Endothelial cell of umbilical vein (primary cell): ENCODE data around the gene LRRC3C. TPM values are rescaled to one million over a fixed set of nuclear protein-coding genes. Genes with fewer than 3 reads are reported as not detected.

Experiments
- BruUV-seq: library from RNA; stranded (reverse); fragments of 400-500 nt; replicated peaks from 2 replicates; lab custom pipeline; 2021; lab: Mats Ljungman, UMichigan
- CTCF ChIA-PET: fragments of 300-600, 350-600 bp; sonication (Branson Sonifier 250); formaldehyde crosslinking; loops from one replicate; lab custom pipeline; 2021; ENCODE audit warnings: antibody characterized with exemption, inconsistent platforms; lab: Charles Lee
- POLR2A ChIA-PET: fragments of 300-600, 350-600 bp; sonication (Branson Sonifier 250); formaldehyde crosslinking; loops from one replicate; lab custom pipeline; 2021; ENCODE audit warnings: antibody characterized with exemption, inconsistent platforms; lab: Charles Lee
- DNase-seq: peaks from one replicate; pipeline ENCODE4 v3.0.0-alpha.2; 2011; ENCODE audit warnings: low read depth, low spot score
- FAIRE-seq: peaks from 2 replicates; lab custom pipeline; 2011; peaks lifted over from hg19 to GRCh38; lab: Jason Lieb, UNC
- H2AFZ ChIP-seq: 2 replicates; pipeline ENCODE4 v1.6.0; 2012; ENCODE audit warnings: low read depth, low read length, control low read depth, inconsistent platforms
- H3K27ac ChIP-seq: 2 replicates; pipeline ENCODE4 v1.5.1; 2011; ENCODE audit warnings: low read depth, mild to moderate bottlenecking, control low read depth, low read length, moderate library complexity; ENCODE audit not compliant: insufficient read depth
- H3K27me3 ChIP-seq, 2 experiments: 2 replicates each; pipeline versions ENCODE4 v1.6.0 to v1.6.1; 2011; ENCODE audit warnings: low read length in 2 of 2, mixed read lengths in 1 of 2; ENCODE audit not compliant: control insufficient read depth in 2 of 2, insufficient read depth in 2 of 2
- H3K36me3 ChIP-seq, 2 experiments: 2 replicates in 1 of 2; 3 replicates in 1 of 2; pipeline ENCODE4 v1.5.1; 2011; ENCODE audit warnings: low read length in 2 of 2, mild to moderate bottlenecking in 1 of 2, moderate library complexity in 1 of 2; ENCODE audit not compliant: control insufficient read depth in 2 of 2, insufficient read depth in 2 of 2; ENCODE audit errors: extremely low read depth in 1 of 2
- H3K4me1 ChIP-seq: 3 replicates; pipeline ENCODE4 v1.5.1; 2011; ENCODE audit warnings: mild to moderate bottlenecking, low read length; ENCODE audit not compliant: control insufficient read depth, insufficient read depth; ENCODE audit errors: extremely low read depth
- H3K4me2 ChIP-seq: 2 replicates; pipeline ENCODE4 v1.6.1; 2011; ENCODE audit warnings: low read length, control low read depth, mixed read lengths; ENCODE audit not compliant: insufficient read depth
- H3K4me3 ChIP-seq, 3 experiments: fragments of 200-600 bp in 1 of 3; sonication (generic), shearing (Covaris generic) in 1 of 3; replicated peaks in 1 of 3; 2 replicates each; pipeline ENCODE4 v1.5.1; 2011 to 2016; ENCODE audit warnings: control low read depth in 3 of 3, low read length in 3 of 3, mild to moderate bottlenecking in 2 of 3, inconsistent platforms in 1 of 3, low read depth in 1 of 3, moderate library complexity in 1 of 3; ENCODE audit not compliant: insufficient read depth in 1 of 3
- H3K79me2 ChIP-seq: 2 replicates; pipeline ENCODE4 v1.6.0; 2012; ENCODE audit warnings: low read length, inconsistent platforms; ENCODE audit not compliant: control insufficient read depth, insufficient read depth
- H3K9ac ChIP-seq: replicated peaks from 2 replicates; pipeline ENCODE3; 2011; ENCODE audit warnings: low read length, control low read depth; ENCODE audit not compliant: insufficient read depth; ENCODE audit errors: extremely low read depth
- H3K9me1 ChIP-seq: replicated peaks from 3 replicates; pipeline ENCODE4 v1.6.0; 2011; ENCODE audit warnings: mild to moderate bottlenecking, low read length; ENCODE audit not compliant: control insufficient read depth, insufficient read depth; ENCODE audit errors: extremely low read depth
- H3K9me3 ChIP-seq: replicated peaks from 2 replicates; pipeline ENCODE4 v1.5.1; 2012; ENCODE audit warnings: low read length, inconsistent platforms; ENCODE audit not compliant: control insufficient read depth, insufficient read depth
- H4K20me1 ChIP-seq: replicated peaks from 2 replicates; pipeline ENCODE3; 2011; ENCODE audit warnings: mild to moderate bottlenecking, low read length; ENCODE audit not compliant: control insufficient read depth, insufficient read depth; ENCODE audit errors: extremely low read depth
- CTCF ChIP-seq, 2 donors: IDR thresholded peaks; 1 replicate in 1 of 2; 2 replicates in 1 of 2; pipeline ENCODE4 v1.5.1; 2011; ENCODE audit warnings: low read length in 2 of 2, mild to moderate bottlenecking in 2 of 2, moderate library complexity in 2 of 2, control low read depth in 1 of 2, inconsistent platforms in 1 of 2, low read depth in 1 of 2; ENCODE audit not compliant: insufficient read depth in 1 of 2; ENCODE audit errors: extremely low read depth in 1 of 2
- EZH2 ChIP-seq: IDR thresholded peaks from 2 replicates; pipeline ENCODE4 v1.6.1; 2012; ENCODE audit warnings: borderline replicate concordance, low read depth, mild to moderate bottlenecking, moderate library complexity, low read length, inconsistent platforms; ENCODE audit not compliant: severe bottlenecking
- FOS ChIP-seq: IDR thresholded peaks from 2 replicates; pipeline ENCODE4 v1.6.1; 2011; ENCODE audit warnings: mild to moderate bottlenecking, low read length, moderate library complexity, borderline replicate concordance; ENCODE audit not compliant: insufficient read depth
- GATA2 ChIP-seq: IDR thresholded peaks from 2 replicates; pipeline ENCODE4 v1.7.0; 2011; ENCODE audit warnings: low read depth, mild to moderate bottlenecking, moderate library complexity, mixed read lengths, low read length; ENCODE audit not compliant: insufficient read length, insufficient read depth
- JUN ChIP-seq: IDR thresholded peaks from 2 replicates; pipeline ENCODE4 v1.6.1; 2011; ENCODE audit warnings: borderline replicate concordance, low read depth; ENCODE audit not compliant: insufficient read length, insufficient read depth
- MAX ChIP-seq: IDR thresholded peaks from 2 replicates; pipeline ENCODE4 v1.6.1; 2011; ENCODE audit not compliant: insufficient read depth, insufficient read length
- MYC ChIP-seq: IDR thresholded peaks from one replicate; pipeline ENCODE4 v1.6.1; 2011; ENCODE audit warnings: mild to moderate bottlenecking, low read depth, low read length
- POLR2A ChIP-seq: IDR thresholded peaks from 2 replicates; pipeline ENCODE4 v1.6.1; 2012; ENCODE audit warnings: low read depth, mild to moderate bottlenecking, control low read depth, low read length
- POLR2AphosphoS5 ChIP-seq: IDR thresholded peaks from 2 replicates; pipeline ENCODE4 v1.6.1; 2012; ENCODE audit warnings: low read depth, mild to moderate bottlenecking, control low read depth, low read length, moderate library complexity; ENCODE audit not compliant: insufficient read depth
- dilution Hi-C: fragments of 300-500 bp; cut with MboI; formaldehyde crosslinking; loops from one replicate; pipeline ENCODE4 v1.15.0; 2019; ENCODE audit warnings: low sequenced_read_pairs; ENCODE audit not compliant: extremely low pct_ligation_motif_present
- intact Hi-C: fragments of 100-400 bp; cut with micrococcal nuclease; formaldehyde crosslinking; loops from one replicate; pipeline ENCODE4 v1.10.0; 2022
- polyA plus RNA-seq, 4 experiments: library from polyadenylated mRNA; depleted of rRNA in 3 of 4; stranded (reverse) in 3 of 4; unstranded in 1 of 4; fragments of >200 nt; gene quantifications; 2 replicates each; pipeline versions ENCODE4 v1.2.1 to v1.2.3, GENCODE V29; 2011 to 2012; ENCODE audit warnings: missing spikeins in 1 of 4
- total RNA-seq: library from RNA; stranded (reverse); gene quantifications from 2 replicates; pipeline ENCODE4 v1.2.3, GENCODE V29; 2021

LRRC3C gene
- total and polyA plus RNA-seq, 2 donors (not counting 3 experiments of a cell fraction or from before 2014, with no cell fraction given) = not detected

GRCh38 chr17:39975801-39976200, 48.3 kb downstream of the LRRC3C start:
- CTCF ChIA-PET = interaction anchor here (1.1 to 6.5 kb wide), 2 partner anchors 9 to 17 kb away, joined by 3 to 35 read pairs; no protein-coding TSS in a partner anchor
- no peaks in the 10 kb centered on the region for H4K20me1 ChIP-seq
- H3K79me2 ChIP-seq = peaks cover under 1% of the 10 kb centered on the region
- FAIRE-seq (no peak), DNase-seq (no peak)
- intact Hi-C loops = no loop called here
- H3K36me3 ChIP-seq = no peaks in the 10 kb centered on the region
- BruUV-seq = no TSS peak
- no peak overlapping the region for H3K4me3 ChIP-seq
- peaks cover 5% of the 10 kb centered on the region for H3K4me1 ChIP-seq
- POLR2A ChIA-PET = no interaction called here
- TF ChIP-seq CTCF (IDR thresholded peaks at IDR 0.05; ENCODE audit: extremely low read depth in 1 of 2, insufficient read depth in 1 of 2, low read depth in 1 of 2, low read length in 2 of 2) (no peak), JUN (no peak), MYC (no peak), POLR2A (no peak), GATA2 (no peak), POLR2AphosphoS5 (no peak), FOS (no peak), MAX (no peak), EZH2 (no peak)
- H3K27me3 ChIP-seq = peaks cover 17 to 28% of the 10 kb centered on the region in 2 experiments
- H3K9me1 ChIP-seq = no peaks in the 10 kb centered on the region
- H3K27ac ChIP-seq = no peak overlapping the region
- dilution Hi-C loops = no loop called here
- no peaks in the 10 kb centered on the region for H3K9me3 ChIP-seq
- no peak overlapping the region for H3K4me2 ChIP-seq
- no peak overlapping the region for H3K9ac ChIP-seq
- no peak overlapping the region for H2AFZ ChIP-seq
